K562 (cell line): Measurements from ENCODE around the gene DIAPH3.

Source experiments
- ATF3 ChIP-seq, 2 experiments: fragments of 450-650 bp in 1 of 2; sonication (generic) in 1 of 2; formaldehyde crosslinking in 1 of 2; IDR thresholded peaks in 1 of 2; conservative IDR thresholded peaks in 1 of 2; 2 replicates each; pipeline versions ENCODE4 v1.6.1 to v1.8.1; 2016 to 2023; ENCODE audit warnings: mild to moderate bottlenecking in 2 of 2, moderate library complexity in 2 of 2, inconsistent platforms in 1 of 2, missing genetic modification reagents in 1 of 2
- CTCF ChIP-seq, 3 experiments: IDR thresholded peaks in 2 of 3; conservative IDR thresholded peaks in 1 of 3; 2 replicates each; pipeline ENCODE4 v1.5.1; 2011 to 2012; ENCODE audit warnings: low read length in 3 of 3, mild to moderate bottlenecking in 3 of 3, control low read depth in 2 of 3, improper control_type of control experiment in 1 of 3, inconsistent platforms in 1 of 3, low read depth in 1 of 3, mixed read lengths in 1 of 3, moderate library complexity in 1 of 3; ENCODE audit not compliant: insufficient read depth in 2 of 3
- EGR1 ChIP-seq: fragments of 450-650 bp; conservative IDR thresholded peaks from 2 replicates; pipeline ENCODE4 v1.6.1; 2017; ENCODE audit warnings: mild to moderate bottlenecking
- FOXA1 ChIP-seq: fragments of 450-650 bp; IDR thresholded peaks from 2 replicates; pipeline ENCODE4 v1.6.1; 2016; ENCODE audit warnings: mild to moderate bottlenecking, borderline replicate concordance
- MLLT1 ChIP-seq, 2 experiments: fragments of 450-650 bp; IDR thresholded peaks; 2 replicates each; pipeline ENCODE4 v1.6.1; 2016
- PKNOX1 ChIP-seq: fragments of 450-650 bp; IDR thresholded peaks from 2 replicates; pipeline ENCODE4 v1.6.1; 2016
- POLR2A ChIP-seq: fragments of 450-650 bp; conservative IDR thresholded peaks from 2 replicates; pipeline ENCODE4 v1.6.1; 2016
- RBM15 ChIP-seq: fragments of 200-400 bp; formaldehyde crosslinking; IDR thresholded peaks from 2 replicates; pipeline ENCODE4 v1.6.1; 2018; ENCODE audit warnings: mild to moderate bottlenecking, low read length, moderate library complexity; ENCODE audit not compliant: insufficient read depth
- SIN3A ChIP-seq, 2 experiments: fragments of 150-350 bp in 1 of 2; IDR thresholded peaks; 2 replicates each; pipeline ENCODE4 v1.6.1; 2011 to 2016; ENCODE audit warnings: borderline replicate concordance in 2 of 2, low read depth in 2 of 2, low read length in 2 of 2, mild to moderate bottlenecking in 2 of 2, moderate library complexity in 2 of 2; ENCODE audit not compliant: control insufficient read depth in 1 of 2
- TCF7L2 ChIP-seq: fragments of 150-350 bp; IDR thresholded peaks from 2 replicates; pipeline ENCODE4 v1.6.1; 2016; ENCODE audit warnings: low read depth, mild to moderate bottlenecking, low read length, moderate library complexity
- TFAP4 ChIP-seq: sonication (generic); formaldehyde crosslinking; IDR thresholded peaks from 2 replicates; pipeline ENCODE4 v1.8.0; 2022; ENCODE audit warnings: missing genetic modification reagents, mild to moderate bottlenecking, moderate library complexity, borderline replicate concordance
- ZFP30 ChIP-seq: fragments of 250-450 bp; sonication (Bioruptor Pico); IDR thresholded peaks from 2 replicates; pipeline ENCODE4 v1.8.0; 2022; ENCODE audit warnings: moderate library complexity, mild to moderate bottlenecking, inconsistent platforms, borderline replicate concordance
- ZNF134 ChIP-seq: fragments of 250-450 bp; sonication (Bioruptor Pico); conservative IDR thresholded peaks from 2 replicates; pipeline ENCODE4 v1.4.0; 2020
- ZNF274 ChIP-seq: IDR thresholded peaks from 2 replicates; pipeline ENCODE4 v1.6.1; 2011; ENCODE audit warnings: low read depth, mild to moderate bottlenecking, low read length, moderate library complexity, borderline replicate concordance

- no peak for TF ChIP-seq TCF7L2
- no peak for TF ChIP-seq ZFP30 (CRISPR knock-in tag)
- TF ChIP-seq ZNF134 (CRISPR knock-in tag) = no peak
- no peak for TF ChIP-seq MLLT1 (IDR thresholded peaks at IDR 0.05)
- TF ChIP-seq RBM15 = no peak
- no peak for TF ChIP-seq EGR1
- TF ChIP-seq FOXA1 = no peak
- no peak for TF ChIP-seq ZNF274
- TF ChIP-seq SIN3A (IDR thresholded peaks at IDR 0.05; ENCODE audit: borderline replicate concordance in 2 of 2, control insufficient read depth in 1 of 2, low read depth in 2 of 2, low read length in 2 of 2) = no peak
- TF ChIP-seq PKNOX1 = no peak
- TF ChIP-seq TFAP4 = no peak
- TF ChIP-seq CTCF (IDR thresholded peaks at IDR 0.05 in 2 of 3, conservative IDR thresholded peaks at IDR 0.05 in 1 of 3; ENCODE audit: insufficient read depth in 2 of 3, low read depth in 1 of 3, low read length in 3 of 3) = no peak
- TF ChIP-seq ATF3 (IDR thresholded peaks at IDR 0.05) = no peak
- no peak for TF ChIP-seq ATF3 (CRISPR knock-in tag; conservative IDR thresholded peaks at IDR 0.05)
- no peak for TF ChIP-seq POLR2A
Observed at GRCh38 chr13:59635589-59635988, 528.1 kb downstream of the DIAPH3 start.
